Neural crest cell (in vitro differentiated cells): ENCODE results near the gene HSD3B2. TPM values are rescaled to one million over a fixed set of nuclear protein-coding genes. Genes with fewer than 3 reads are reported as not detected.

ENCODE experiments used
- DNase-seq: peaks from one replicate; pipeline ENCODE4 v3.0.0; 2021; ENCODE audit warnings: low read depth, mixed read lengths, low spot score
- H3K27ac Mint-ChIP-seq: one replicate; pipeline ENCODE4 v1.8.0; 2021; ENCODE audit warnings: mild to moderate bottlenecking, mixed read lengths; ENCODE audit not compliant: unreplicated experiment
- H3K27me3 Mint-ChIP-seq: 2 replicates; pipeline ENCODE4 v1.8.0; 2021; ENCODE audit warnings: low read depth, mild to moderate bottlenecking, mixed read lengths
- H3K36me3 Mint-ChIP-seq: 2 replicates; pipeline ENCODE4 v1.8.0; 2021; ENCODE audit warnings: low read depth, mild to moderate bottlenecking, mixed read lengths
- H3K4me1 Mint-ChIP-seq: 2 replicates; pipeline ENCODE4 v1.8.0; 2021; ENCODE audit warnings: mixed read lengths
- H3K4me3 Mint-ChIP-seq: one replicate; pipeline ENCODE4 v1.8.0; 2021; ENCODE audit warnings: mild to moderate bottlenecking, mixed read lengths
- H3K9me3 Mint-ChIP-seq: 2 replicates; pipeline ENCODE4 v1.8.0; 2021; ENCODE audit warnings: mixed read lengths
- total RNA-seq: library from RNA; stranded (reverse); gene quantifications from 2 replicates; pipeline ENCODE4 v1.2.1, GENCODE V29; 2021
- TF ChIP-seq, protein P1 (sequence below): fragments of 200-600 bp; sonication (generic); conservative IDR thresholded peaks from 2 replicates; pipeline ENCODE4 v1.5.0; 2021; ENCODE audit warnings: antibody characterized with exemption, mild to moderate bottlenecking

The HSD3B2 gene
- total RNA-seq, 1 donor from 2014 or later: not detected

DNA sequence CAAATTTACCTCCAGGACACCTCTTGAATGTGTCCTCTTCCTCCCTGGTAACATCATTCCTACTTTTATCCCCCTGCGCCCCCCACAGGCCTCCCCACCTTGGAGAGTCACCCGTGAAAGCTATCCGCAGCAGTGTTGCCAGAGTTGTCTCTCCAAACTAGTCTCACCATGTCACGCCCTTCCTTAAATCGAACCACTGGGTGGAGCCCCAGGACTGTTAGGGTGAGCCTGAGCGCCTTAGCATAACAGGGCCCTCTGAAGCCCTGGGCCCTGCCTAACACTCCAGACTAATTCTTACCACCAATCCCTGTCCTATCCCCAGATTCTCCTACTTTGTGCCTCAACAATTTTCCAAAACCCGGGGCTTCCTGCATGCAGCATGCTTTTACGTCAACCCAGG, 35.0 kb downstream of the HSD3B2 start:
- Mint-ChIP-seq H3K36me3 (no peaks in the 10 kb centered on the region), H3K27me3 (no peaks in the 10 kb centered on the region), H3K27ac (peak overlapping the region; percentile 69), H3K4me3 (no peak overlapping the region), H3K9me3 (peaks cover 3% of the 10 kb centered on the region), H3K4me1 (peaks cover 25% of the 10 kb centered on the region)
- DNase-seq: no peak
- TF ChIP-seq, protein P1, sequence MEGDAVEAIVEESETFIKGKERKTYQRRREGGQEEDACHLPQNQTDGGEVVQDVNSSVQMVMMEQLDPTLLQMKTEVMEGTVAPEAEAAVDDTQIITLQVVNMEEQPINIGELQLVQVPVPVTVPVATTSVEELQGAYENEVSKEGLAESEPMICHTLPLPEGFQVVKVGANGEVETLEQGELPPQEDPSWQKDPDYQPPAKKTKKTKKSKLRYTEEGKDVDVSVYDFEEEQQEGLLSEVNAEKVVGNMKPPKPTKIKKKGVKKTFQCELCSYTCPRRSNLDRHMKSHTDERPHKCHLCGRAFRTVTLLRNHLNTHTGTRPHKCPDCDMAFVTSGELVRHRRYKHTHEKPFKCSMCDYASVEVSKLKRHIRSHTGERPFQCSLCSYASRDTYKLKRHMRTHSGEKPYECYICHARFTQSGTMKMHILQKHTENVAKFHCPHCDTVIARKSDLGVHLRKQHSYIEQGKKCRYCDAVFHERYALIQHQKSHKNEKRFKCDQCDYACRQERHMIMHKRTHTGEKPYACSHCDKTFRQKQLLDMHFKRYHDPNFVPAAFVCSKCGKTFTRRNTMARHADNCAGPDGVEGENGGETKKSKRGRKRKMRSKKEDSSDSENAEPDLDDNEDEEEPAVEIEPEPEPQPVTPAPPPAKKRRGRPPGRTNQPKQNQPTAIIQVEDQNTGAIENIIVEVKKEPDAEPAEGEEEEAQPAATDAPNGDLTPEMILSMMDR: no peak

- peak overlapping the region; percentile 86 for H3K27ac Mint-ChIP-seq
- H3K27me3 Mint-ChIP-seq: no peaks in the 10 kb centered on the region
- TF ChIP-seq, protein P1: no peak
- no peaks in the 10 kb centered on the region for H3K36me3 Mint-ChIP-seq
- H3K4me1 Mint-ChIP-seq: peaks cover 30% of the 10 kb centered on the region
- peaks cover 3% of the 10 kb centered on the region for H3K9me3 Mint-ChIP-seq
- peak; percentile 12 for DNase-seq
- H3K4me3 Mint-ChIP-seq: peak overlapping the region; percentile 14
Measured at GRCh38 chr1:119451158-119451557, 36.2 kb downstream of the HSD3B2 start.

GRCh38 chr1:119452091-119452490, 37.1 kb downstream of the HSD3B2 start:
- no peaks in the 10 kb centered on the region for H3K27me3 Mint-ChIP-seq
- no peak for DNase-seq

GRCh38 chr1:119453021-119453420, 38.1 kb downstream of the HSD3B2 start:
- Mint-ChIP-seq H3K9me3 (peaks cover 7% of the 10 kb centered on the region), H3K4me3 (no peak overlapping the region), H3K27me3 (no peaks in the 10 kb centered on the region), H3K4me1 (peaks cover 34% of the 10 kb centered on the region), H3K27ac (no peak overlapping the region), H3K36me3 (no peaks in the 10 kb centered on the region)
- DNase-seq: no peak
- TF ChIP-seq, protein P1: no peak

More at GRCh38 chr1:119452091-119452490, 37.1 kb downstream of the HSD3B2 start:
- Mint-ChIP-seq H3K36me3 (no peaks in the 10 kb centered on the region), H3K9me3 (peaks cover 3% of the 10 kb centered on the region), H3K4me1 (peaks cover 34% of the 10 kb centered on the region), H3K27ac (no peak overlapping the region), H3K4me3 (no peak overlapping the region)
- TF ChIP-seq, protein P1: no peak

DNA sequence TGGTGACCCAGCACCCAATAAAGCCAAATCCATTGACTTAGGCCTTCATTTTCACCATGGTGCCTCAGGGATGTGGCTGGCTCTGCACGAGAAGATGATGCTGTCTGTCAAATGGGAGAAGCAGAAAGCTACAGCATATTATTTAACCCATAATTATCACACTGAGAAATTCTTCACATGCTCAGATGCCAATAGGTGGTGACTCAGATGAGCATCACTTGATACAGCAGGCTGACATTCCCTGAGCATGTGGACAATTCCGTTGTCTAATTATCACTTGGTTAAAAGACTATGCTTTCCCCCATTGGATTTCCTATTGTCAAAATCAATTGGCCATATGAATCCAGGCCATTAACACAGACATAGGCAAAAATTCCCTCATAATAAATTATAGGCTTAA, 48.0 kb downstream of the HSD3B2 start:
- no peak for DNase-seq
- Mint-ChIP-seq H3K9me3 (peaks cover 2% of the 10 kb centered on the region), H3K27ac (no peak overlapping the region), H3K36me3 (no peaks in the 10 kb centered on the region), H3K4me3 (no peak overlapping the region), H3K27me3 (no peaks in the 10 kb centered on the region), H3K4me1 (no peaks in the 10 kb centered on the region)
- TF ChIP-seq, protein P1: no peak

DNA sequence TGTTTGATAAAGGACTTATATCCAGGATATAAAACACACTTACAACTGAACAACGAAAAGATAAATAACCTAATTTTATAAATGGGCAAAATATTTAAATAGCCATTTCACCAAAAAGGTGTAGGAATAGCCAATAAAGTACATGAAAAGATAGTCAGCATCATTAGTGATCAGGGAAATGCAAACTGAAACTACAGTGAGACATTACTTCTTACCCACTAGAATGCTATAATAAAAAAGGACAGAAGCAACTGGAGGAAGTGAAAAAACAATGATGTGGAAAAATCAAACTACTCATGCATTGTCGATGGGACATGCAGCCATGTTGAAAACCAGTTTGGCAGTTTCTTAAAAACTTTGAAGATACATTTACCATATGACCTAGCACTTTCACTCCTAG, 48.6 kb downstream of the HSD3B2 start:
- H3K27me3 Mint-ChIP-seq: no peaks in the 10 kb centered on the region
- H3K36me3 Mint-ChIP-seq: no peaks in the 10 kb centered on the region
- peaks cover 2% of the 10 kb centered on the region for H3K9me3 Mint-ChIP-seq
- H3K4me1 Mint-ChIP-seq: no peaks in the 10 kb centered on the region
- H3K27ac Mint-ChIP-seq: no peak overlapping the region
- TF ChIP-seq, protein P1: no peak
- H3K4me3 Mint-ChIP-seq: no peak overlapping the region
- no peak for DNase-seq
